Jurkat, Clone E6-1 (cell line): ENCODE results near the gene CPNE2.

Source experiments
- DNase-seq: peaks from one replicate; pipeline ENCODE4 v3.0.0-alpha.2; 2011; ENCODE audit warnings: low read depth, low spot score
- H3K4me3 ChIP-seq: 2 replicates; pipeline ENCODE4 v1.5.1; 2011; ENCODE audit warnings: mild to moderate bottlenecking, low read length, control low read depth, moderate library complexity

CPNE2 gene

DNA sequence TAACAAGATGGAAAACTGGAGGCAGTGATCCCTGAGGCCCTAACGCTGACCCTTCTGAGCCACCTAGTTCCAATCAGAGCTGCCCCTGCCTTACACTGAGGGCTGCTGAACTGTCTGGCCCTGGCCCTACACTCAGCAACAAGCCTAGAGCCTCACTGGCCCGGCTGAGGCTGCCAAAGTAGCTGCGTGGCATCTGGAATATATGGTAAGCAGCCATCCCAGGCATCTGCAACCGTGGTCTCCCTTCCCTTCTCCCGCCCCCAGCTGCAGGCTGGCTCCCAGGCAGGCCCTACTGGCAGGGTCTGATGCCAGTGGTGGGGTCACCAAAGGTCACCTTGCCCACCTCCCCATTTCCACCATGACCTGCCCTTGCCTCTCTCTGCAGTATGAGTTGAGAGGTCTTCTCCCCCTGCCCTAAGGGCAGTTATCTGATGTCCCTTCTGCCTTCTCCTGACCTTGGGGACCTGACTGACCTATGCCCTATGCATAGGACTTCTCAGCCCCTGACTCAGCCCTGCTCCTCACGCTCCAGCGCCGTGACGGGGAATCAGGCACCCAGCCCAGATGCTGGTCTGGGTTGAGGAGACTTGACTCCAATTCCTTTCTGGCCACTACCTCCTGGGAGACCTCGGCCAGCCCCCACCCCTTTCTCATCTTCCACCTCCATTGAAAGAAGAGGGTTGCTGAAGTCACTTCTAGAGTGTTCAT is 45.3 kb downstream of the CPNE2 start:
- no peak overlapping the region for H3K4me3 ChIP-seq
- DNase-seq, result no peak

DNA sequence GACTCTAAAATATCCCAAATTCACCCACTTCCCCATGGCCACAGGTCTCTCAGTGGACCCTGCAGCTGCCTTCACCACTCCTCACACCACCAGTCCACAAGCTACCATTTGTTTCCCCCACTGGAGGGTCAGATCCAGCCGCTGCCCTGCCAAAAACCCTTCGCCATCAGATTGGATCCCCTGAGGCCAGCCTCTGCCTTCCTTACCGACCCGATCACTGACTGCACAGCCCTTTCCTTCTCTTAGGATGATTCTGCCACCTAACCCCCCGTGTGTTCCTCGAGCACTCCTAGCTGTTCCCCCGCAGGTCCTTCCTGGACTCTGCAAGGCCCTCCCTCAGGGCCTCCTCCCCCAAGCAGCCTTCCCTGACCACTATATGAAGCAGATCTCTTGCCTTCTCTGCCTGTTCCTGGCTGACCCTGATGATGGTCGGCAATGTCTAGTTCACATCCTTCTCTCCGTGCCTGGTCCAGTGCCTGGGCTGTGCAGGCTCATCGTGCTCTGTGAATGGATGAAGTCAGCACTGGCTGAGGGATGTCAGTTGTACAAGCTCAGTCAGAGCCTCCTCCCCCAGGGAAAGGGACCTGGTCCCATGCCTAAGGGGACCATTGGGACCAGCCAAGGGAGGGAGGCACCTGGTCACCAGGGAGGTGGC is 46.0 kb downstream of the CPNE2 start:
- no peak overlapping the region for H3K4me3 ChIP-seq
- DNase-seq, result no peak

DNA sequence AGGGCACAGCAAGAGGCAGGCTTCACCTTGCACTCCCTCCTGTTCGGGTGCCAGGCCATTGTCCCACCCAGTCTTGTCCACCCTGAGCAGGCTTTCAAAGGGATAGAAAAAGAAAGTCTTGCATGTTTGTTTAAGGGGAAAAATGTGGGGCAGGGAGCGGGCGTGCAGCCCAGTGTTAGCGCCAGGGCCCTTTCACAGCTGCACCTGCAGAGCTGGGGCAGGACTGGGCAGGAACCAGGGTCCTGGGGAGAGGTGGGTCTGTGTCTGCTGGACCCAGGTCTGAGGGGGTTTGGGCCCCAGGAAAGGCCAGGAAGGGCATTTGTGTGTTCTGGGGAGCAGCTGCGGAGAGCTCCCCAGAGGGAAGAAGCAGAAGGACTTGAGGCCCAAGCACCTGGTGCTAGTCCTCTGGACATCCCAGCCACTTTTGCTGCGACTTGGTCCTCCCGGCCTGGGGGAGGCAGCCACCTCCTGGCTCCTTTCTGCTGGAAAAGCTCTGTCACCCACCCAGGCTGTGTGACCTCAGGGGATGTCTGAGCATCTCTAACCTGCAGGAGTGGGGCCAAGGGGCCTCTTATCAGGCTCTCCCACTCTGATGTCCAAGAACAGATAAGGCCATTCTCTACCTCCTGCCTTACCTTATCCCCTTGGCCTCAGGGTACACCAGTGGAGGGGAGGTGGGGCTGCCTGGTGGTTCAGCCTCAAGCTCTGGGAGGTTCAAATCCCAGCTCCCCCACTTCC is 48.7 kb downstream of the CPNE2 start:
- DNase-seq, result no peak
- H3K4me3 ChIP-seq, result no peak overlapping the region

DNA sequence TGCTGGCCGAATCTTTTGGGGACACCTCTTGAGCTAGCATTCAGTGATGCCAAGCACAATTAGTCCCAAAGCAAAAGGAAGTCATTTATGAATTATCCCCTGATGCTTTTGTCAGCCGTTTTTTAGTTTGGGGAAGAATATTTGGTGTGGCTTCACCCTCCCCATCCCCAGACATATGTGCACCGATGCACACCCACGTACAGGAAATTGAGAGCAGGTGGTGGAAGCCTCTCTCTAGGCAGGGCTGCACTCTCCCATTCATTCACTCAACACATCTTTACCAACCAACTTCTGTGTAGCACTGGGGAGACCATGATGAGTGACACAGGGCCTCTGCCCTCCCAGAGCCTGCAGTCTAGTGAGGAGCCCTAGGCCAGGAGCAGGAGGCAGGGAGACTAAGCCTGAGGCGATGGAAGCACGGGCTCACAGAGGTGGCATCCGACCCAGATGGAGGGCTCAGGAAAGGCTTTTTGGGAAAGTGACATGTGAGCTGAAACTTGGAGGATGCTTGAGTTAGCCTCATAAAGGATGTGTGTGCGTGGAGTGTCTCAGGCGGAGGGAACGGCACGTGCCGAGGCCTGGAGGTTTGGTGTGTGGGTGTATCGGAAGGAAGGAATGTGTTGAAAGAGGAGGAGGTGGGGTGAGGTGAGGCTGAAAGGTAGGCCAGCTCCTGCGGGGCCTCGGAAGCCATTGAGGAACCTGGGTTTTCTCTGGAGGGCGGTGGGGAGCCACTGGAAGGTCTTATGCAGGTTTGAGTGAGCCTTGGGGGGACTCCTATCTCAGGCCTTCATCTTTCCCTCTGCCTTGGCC is 49.6 kb downstream of the CPNE2 start:
- DNase-seq, result peak; percentile 79
- H3K4me3 ChIP-seq, result peak overlapping the region; percentile 15

GRCh38 chr16:57143149-57143921 is 51.0 kb downstream of the CPNE2 start:
- no peak overlapping the region for H3K4me3 ChIP-seq
- no peak for DNase-seq

DNA sequence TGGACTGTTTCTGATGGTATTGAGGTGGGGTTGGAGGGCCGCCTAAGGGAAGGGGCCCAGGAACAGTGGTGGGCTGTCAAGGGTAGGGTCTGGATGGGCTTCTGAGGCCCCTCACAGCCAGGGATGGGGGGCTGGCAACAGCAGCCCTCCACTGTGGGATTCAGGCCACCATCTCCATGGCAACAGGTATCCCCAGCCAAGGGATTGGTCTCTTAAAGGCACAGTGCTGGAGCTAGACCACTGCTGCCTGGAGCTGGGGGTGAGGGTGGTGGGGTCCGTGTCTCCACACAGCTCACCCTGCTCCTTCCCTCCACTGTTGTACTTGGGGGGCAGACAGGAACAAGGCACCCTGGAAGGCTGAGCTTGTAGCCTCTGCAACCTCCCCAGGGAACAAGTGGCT is 51.6 kb downstream of the CPNE2 start:
- no peak overlapping the region for H3K4me3 ChIP-seq
- DNase-seq, result no peak

- DNase-seq, result no peak
Observed at GRCh38 chr16:57145046-57146021, 53.0 kb downstream of the CPNE2 start.

GRCh38 chr16:57146040-57146647 is 53.8 kb downstream of the CPNE2 start:
- DNase-seq, result no peak
- no peak overlapping the region for H3K4me3 ChIP-seq

More at GRCh38 chr16:57145046-57146021, 53.0 kb downstream of the CPNE2 start:
- no peak overlapping the region for H3K4me3 ChIP-seq

- no peak overlapping the region for H3K4me3 ChIP-seq
- no peak for DNase-seq
Observed at GRCh38 chr16:57146735-57147134, 54.4 kb downstream of the CPNE2 start.

- DNase-seq, result no peak
- H3K4me3 ChIP-seq, result no peak overlapping the region
Observed at GRCh38 chr16:57147381-57148221, 55.2 kb downstream of the CPNE2 start.

GRCh38 chr16:57148481-57148880 is 56.1 kb downstream of the CPNE2 start:
- DNase-seq, result no peak
- H3K4me3 ChIP-seq, result no peak overlapping the region

DNA sequence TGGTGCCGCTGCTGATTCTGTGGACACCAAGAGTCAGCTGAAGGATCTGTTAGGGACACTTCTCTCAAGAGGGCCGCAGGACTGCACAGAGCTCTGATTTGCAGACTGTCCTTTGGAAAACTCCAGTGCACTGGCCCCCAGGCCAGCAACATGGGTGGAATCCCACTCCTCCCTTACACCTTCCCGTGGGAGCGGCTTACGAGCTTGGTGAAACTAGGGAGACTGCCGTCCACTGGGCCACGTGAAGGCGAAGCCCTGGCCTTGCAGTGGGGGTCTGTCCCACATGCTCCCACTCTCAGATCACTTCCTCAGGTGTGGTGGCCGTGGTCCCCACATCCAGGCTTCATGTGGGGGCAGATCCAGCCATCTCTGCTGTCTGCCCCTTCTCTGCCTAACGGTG is 57.0 kb downstream of the CPNE2 start:
- DNase-seq, result no peak
- H3K4me3 ChIP-seq, result no peak overlapping the region

DNA sequence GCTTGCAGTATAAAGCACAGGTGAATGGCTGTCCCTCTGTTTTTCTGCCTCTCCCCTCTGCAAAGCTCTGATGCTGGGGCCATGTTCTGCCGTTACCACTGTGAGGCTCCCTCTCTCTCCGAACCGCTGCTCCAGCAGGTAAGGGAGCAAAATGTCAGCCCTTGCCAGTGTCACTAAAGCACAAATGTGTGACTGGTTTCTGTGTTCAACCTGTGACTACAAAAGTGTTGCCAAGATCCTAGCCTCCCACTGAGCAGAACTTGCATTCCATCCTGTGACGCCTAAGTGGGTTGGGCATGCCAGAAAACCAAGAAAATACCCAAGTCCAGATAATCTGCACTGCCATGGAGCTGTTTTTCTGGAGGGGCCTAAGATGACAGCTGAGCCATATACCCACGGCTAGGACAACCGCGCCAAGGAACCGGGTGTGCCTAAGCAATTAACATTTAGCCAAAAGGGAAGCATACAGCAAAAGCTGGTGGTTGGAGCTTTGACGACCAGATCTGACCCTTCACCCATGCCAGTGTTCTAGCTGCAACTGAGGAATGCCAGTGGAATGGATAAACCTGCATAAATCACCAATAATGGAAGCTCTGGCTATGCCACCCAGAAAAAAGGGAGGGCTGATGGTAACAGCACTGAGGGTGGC is 58.4 kb downstream of the CPNE2 start:
- DNase-seq, result no peak

GRCh38 chr16:57151369-57151768 is 59.0 kb downstream of the CPNE2 start:
- H3K4me3 ChIP-seq, result no peak overlapping the region
- no peak for DNase-seq

More for the DNA sequence above, 58.4 kb downstream of the CPNE2 start:
- no peak overlapping the region for H3K4me3 ChIP-seq

DNA sequence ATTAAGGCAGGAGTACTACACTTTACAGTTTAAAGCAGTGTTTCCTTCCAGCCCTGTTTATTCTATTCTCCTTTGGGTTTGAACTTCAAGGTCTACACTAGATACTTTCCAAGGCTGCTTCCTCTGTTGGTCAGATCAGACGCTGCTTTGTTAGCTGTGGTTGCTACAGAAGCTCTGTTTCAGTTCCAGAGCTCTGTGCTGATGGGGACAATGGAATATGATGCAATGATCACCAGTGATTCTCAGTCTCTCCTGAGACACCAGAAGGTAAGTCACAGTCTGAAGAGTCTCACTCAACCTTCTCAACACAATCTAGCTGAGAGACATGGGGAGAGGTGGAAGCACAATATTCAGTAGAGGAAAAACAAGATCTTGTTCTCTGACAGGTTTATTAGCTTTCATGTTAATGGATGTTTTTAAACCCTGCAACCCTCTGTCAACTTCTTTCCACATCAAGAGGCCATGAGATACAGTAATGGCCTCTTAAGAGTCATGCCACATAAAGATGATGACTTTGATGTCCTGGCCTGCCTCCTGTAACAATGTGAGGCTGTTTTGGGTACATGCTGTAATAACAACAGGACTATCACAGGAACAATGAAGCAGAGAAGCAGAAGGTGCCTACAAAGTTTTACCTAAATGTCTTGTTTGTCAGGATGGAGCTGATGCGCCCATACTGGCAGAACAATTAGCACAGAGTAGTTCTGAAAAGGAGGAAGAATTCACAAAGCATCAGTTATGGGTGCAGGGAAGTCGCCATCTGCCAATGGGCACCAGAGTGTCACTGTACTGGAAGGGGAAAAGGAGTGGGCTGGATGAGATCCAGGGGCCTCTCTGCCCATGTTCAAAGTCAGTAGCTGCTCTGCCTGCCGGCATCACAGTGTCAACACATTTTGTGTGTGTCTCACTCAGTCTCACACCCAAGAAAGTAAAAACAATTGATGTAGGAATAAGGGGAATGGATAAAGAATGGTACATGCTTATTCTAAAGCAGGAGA is 60.0 kb downstream of the CPNE2 start:
- DNase-seq, result no peak
- H3K4me3 ChIP-seq, result no peak overlapping the region
